ENCODE results near the gene PCSK2.
"Not testable (repeated sequence)": the region's sequence is repeated elsewhere in the genome, so short reads cannot be mapped to it uniquely, and the experiment has no call there.

Gene PCSK2

GRCh38 chr20:17226410-17227218 lies at the start of gene PCSK2:
Gene PCSK2, plus strand, starts transcription at chr20:17227040. Its CDS starts 266 bp downstream, at chr20:17227306.
- no peak for DNase-seq (ENCODE audit: low read depth in 2 of 2)

- no peak for DNase-seq (ENCODE audit: low read depth in 2 of 2)
These were observed 49.5 kb upstream of the PCSK2 start for GRCh38 chr20:17177341-17177740.

GRCh38 chr20:17179840-17180239 lies 47.0 kb upstream of the PCSK2 start:
- DNase-seq (ENCODE audit: low read depth in 2 of 2), result no peak

GRCh38 chr20:17189976-17190695 lies 36.7 kb upstream of the PCSK2 start:
- DNase-seq (ENCODE audit: low read depth in 2 of 2), result no peak

GRCh38 chr20:17197041-17197440 lies 29.8 kb upstream of the PCSK2 start:
- DNase-seq (ENCODE audit: low read depth in 2 of 2), result no peak

GRCh38 chr20:17202030-17202429 lies 24.8 kb upstream of the PCSK2 start:
- DNase-seq (ENCODE audit: low read depth in 2 of 2), result no peak

GRCh38 chr20:17202673-17203072 lies 24.2 kb upstream of the PCSK2 start:
- DNase-seq (ENCODE audit: low read depth in 2 of 2), result no peak

GRCh38 chr20:17205084-17205813 lies 21.6 kb upstream of the PCSK2 start:
- no peak for DNase-seq (ENCODE audit: low read depth in 2 of 2)

- no peak for DNase-seq (ENCODE audit: low read depth in 2 of 2)
These were observed 16.5 kb upstream of the PCSK2 start for GRCh38 chr20:17210387-17210786.

GRCh38 chr20:17210983-17211382 lies 15.9 kb upstream of the PCSK2 start:
- no peak for DNase-seq (ENCODE audit: low read depth in 2 of 2)

GRCh38 chr20:17215167-17215566 lies 11.7 kb upstream of the PCSK2 start:
- no peak for DNase-seq (ENCODE audit: low read depth in 2 of 2)

GRCh38 chr20:17219856-17220255 lies 7.0 kb upstream of the PCSK2 start:
- not testable (repeated sequence) for DNase-seq (ENCODE audit: low read depth in 2 of 2)

- DNase-seq (ENCODE audit: low read depth in 2 of 2), result no peak
These were observed 3.3 kb upstream of the PCSK2 start for GRCh38 chr20:17223553-17223952.

GRCh38 chr20:17225851-17226409 lies 910 bp upstream of the PCSK2 start:
- no peak for DNase-seq (ENCODE audit: low read depth in 2 of 2)

- DNase-seq (ENCODE audit: low read depth in 2 of 2), result no peak
These were observed 357 bp downstream of the PCSK2 start for GRCh38 chr20:17227219-17227575.

- no peak for DNase-seq (ENCODE audit: low read depth in 2 of 2)
These were observed 1.1 kb downstream of the PCSK2 start for GRCh38 chr20:17227669-17228623.

GRCh38 chr20:17228624-17229061 lies 1.8 kb downstream of the PCSK2 start:
- DNase-seq (ENCODE audit: low read depth in 2 of 2), result no peak

GRCh38 chr20:17229256-17229655 lies 2.4 kb downstream of the PCSK2 start:
- DNase-seq (ENCODE audit: low read depth in 2 of 2), result no peak

- no peak for DNase-seq (ENCODE audit: low read depth in 2 of 2)
These were observed 6.8 kb downstream of the PCSK2 start for GRCh38 chr20:17233626-17234025.

- DNase-seq (ENCODE audit: low read depth in 2 of 2), result no peak
These were observed 9.9 kb downstream of the PCSK2 start for GRCh38 chr20:17236766-17237165.

GRCh38 chr20:17248224-17248623 lies 21.4 kb downstream of the PCSK2 start:
- DNase-seq (ENCODE audit: low read depth in 2 of 2), result no peak
